Measurements from ENCODE around the gene DOCK2. TPM values are rescaled to one million over a fixed set of nuclear protein-coding genes. Genes with fewer than 3 reads are reported as not detected.

DOCK2 gene
- total RNA-seq, 1 experiment from 2014 or later, result 1.4 TPM

GRCh38 chr5:169636477-169637084, 494 bp upstream of the DOCK2 start:
- ChIA-PET CTCF (no interaction called here), POLR2A (no interaction called here)
- H3K27ac ChIP-seq (ENCODE audit: low read length), result no peak overlapping the region

GRCh38 chr5:169637549-169638121, 560 bp downstream of the DOCK2 start:
- POLR2A ChIA-PET, result no interaction called here
- intact Hi-C loops (cut with micrococcal nuclease; ENCODE audit: unreplicated experiment), result no loop called here
- H3K27me3 ChIP-seq (ENCODE audit: control insufficient read depth, insufficient read depth, low read length), result no peaks in the 10 kb centered on the region
- no TSS peak for BruUV-seq (replicated peaks)
- CTCF ChIA-PET, result no interaction called here
- H3K27ac ChIP-seq (ENCODE audit: low read length), result no peak overlapping the region
- no peak for TF ChIP-seq SIN3A (IDR thresholded peaks at IDR 0.05; ENCODE audit: borderline replicate concordance, insufficient read depth, low read depth, low read length)
- TF ChIP-seq CTCF (IDR thresholded peaks at IDR 0.05), result no peak
- no peak for TF ChIP-seq POLR2AphosphoS5 (IDR thresholded peaks at IDR 0.05; ENCODE audit: low read depth, low read length)
- TF ChIP-seq TCF7L2 (IDR thresholded peaks at IDR 0.05; ENCODE audit: low read depth, low read length), result no peak
- no peak for TF ChIP-seq REST (IDR thresholded peaks at IDR 0.05; ENCODE audit: insufficient read depth in 1 of 2, low read depth in 2 of 2, low read length in 1 of 2)
- H3K36me3 ChIP-seq (ENCODE audit: control insufficient read depth, insufficient read depth, low read length), result no peaks in the 10 kb centered on the region
- ATAC-seq (no peak), DNase-seq (ENCODE audit: low read depth, low spot score) (no peak)
- H3K9me3 ChIP-seq (ENCODE audit: control insufficient read depth, insufficient read depth, low read depth, low read length), result peaks cover 6% of the 10 kb centered on the region; the same call in 1 of the 2 replicates
- H3K4me3 ChIP-seq (ENCODE audit: low read depth in 2 of 2, low read length in 2 of 2), result no peak overlapping the region
- H3K4me1 ChIP-seq (ENCODE audit: control insufficient read depth, insufficient read depth, low read length), result no peaks in the 10 kb centered on the region
- in situ Hi-C loops (cut with HindIII; ENCODE audit: low pct_unique_long_range_greater_than_20kb, low sequenced_read_pairs), result no loop called here

More at GRCh38 chr5:169636477-169637084, 494 bp upstream of the DOCK2 start:
- no peaks in the 10 kb centered on the region for H3K27me3 ChIP-seq (ENCODE audit: control insufficient read depth, insufficient read depth, low read length)
- ATAC-seq (no peak), DNase-seq (ENCODE audit: low read depth, low spot score) (no peak)
- in situ Hi-C loops (cut with HindIII; ENCODE audit: low pct_unique_long_range_greater_than_20kb, low sequenced_read_pairs) (no loop called here), intact Hi-C loops (cut with micrococcal nuclease; ENCODE audit: unreplicated experiment) (no loop called here)
- no peaks in the 10 kb centered on the region for H3K36me3 ChIP-seq (ENCODE audit: control insufficient read depth, insufficient read depth, low read length)
- no peak for TF ChIP-seq POLR2AphosphoS5 (IDR thresholded peaks at IDR 0.05; ENCODE audit: low read depth, low read length)
- TF ChIP-seq CTCF (IDR thresholded peaks at IDR 0.05), result no peak
- TF ChIP-seq REST (IDR thresholded peaks at IDR 0.05; ENCODE audit: insufficient read depth in 1 of 2, low read depth in 2 of 2, low read length in 1 of 2), result no peak
- no peak for TF ChIP-seq TCF7L2 (IDR thresholded peaks at IDR 0.05; ENCODE audit: low read depth, low read length)
- TF ChIP-seq SIN3A (IDR thresholded peaks at IDR 0.05; ENCODE audit: borderline replicate concordance, insufficient read depth, low read depth, low read length), result no peak
- no peaks in the 10 kb centered on the region for H3K4me1 ChIP-seq (ENCODE audit: control insufficient read depth, insufficient read depth, low read length)
- no TSS peak for BruUV-seq (replicated peaks)
- no peak overlapping the region for H3K4me3 ChIP-seq (ENCODE audit: low read depth in 2 of 2, low read length in 2 of 2)
- H3K9me3 ChIP-seq (ENCODE audit: control insufficient read depth, insufficient read depth, low read depth, low read length), result peaks cover 6% of the 10 kb centered on the region; the same call in 1 of the 2 replicates
